RCC 7860 (cell line): ENCODE results near the gene FADS1.

Experiments
- DNase-seq: peaks from one replicate; pipeline ENCODE4 v3.0.0-alpha.2; 2015; ENCODE audit warnings: low spot score
- FAIRE-seq: peaks from 2 replicates; lab custom pipeline; 2012; peaks lifted over from hg19 to GRCh38; lab: Jason Lieb, UNC

The FADS1 gene

GRCh38 chr11:61827571-61828378 is 11.0 kb upstream of the FADS1 start, which contains the start of gene FADS2:
FADS2 (plus strand) TSS chr11:61828300; CDS start chr11:61828391, 91 bp downstream.
- FAIRE-seq: peak; percentile 79
- peak; percentile 90 for DNase-seq

DNA sequence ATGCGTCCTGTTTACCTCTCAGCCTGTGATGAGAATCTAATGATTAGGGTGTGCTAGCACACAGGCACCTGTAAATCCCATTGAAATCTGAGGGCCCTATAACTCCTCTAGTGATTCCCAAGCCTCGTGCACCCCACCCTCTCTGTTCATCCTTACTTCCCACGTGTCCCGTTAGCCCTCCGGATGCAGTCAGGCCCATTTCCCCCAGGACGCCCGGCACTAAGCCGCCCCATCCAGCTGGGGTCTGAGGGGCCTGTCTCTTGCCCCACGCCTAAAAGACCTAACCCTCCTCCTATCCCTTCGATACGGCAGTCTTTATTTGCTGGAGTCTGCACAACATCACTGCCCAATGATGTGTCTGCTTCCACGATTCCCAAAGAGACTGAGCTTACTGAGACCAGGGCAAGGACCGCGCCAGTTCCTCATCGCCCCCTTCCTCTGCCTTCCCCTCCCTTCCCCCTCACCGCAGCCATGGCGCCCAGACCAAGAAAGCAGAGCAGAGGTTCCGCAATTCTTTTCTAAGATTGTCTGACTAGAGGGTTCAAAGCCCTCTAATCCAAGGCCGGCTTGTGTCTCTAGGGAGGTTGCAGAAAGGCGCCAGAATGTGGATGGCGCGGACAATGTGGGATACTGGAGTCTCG is 10.2 kb upstream of the FADS1 start:
- no peak for FAIRE-seq
- DNase-seq: no peak

GRCh38 chr11:61820174-61820573 is 3.4 kb upstream of the FADS1 start:
- DNase-seq (peak; percentile 42), FAIRE-seq (no peak)

DNA sequence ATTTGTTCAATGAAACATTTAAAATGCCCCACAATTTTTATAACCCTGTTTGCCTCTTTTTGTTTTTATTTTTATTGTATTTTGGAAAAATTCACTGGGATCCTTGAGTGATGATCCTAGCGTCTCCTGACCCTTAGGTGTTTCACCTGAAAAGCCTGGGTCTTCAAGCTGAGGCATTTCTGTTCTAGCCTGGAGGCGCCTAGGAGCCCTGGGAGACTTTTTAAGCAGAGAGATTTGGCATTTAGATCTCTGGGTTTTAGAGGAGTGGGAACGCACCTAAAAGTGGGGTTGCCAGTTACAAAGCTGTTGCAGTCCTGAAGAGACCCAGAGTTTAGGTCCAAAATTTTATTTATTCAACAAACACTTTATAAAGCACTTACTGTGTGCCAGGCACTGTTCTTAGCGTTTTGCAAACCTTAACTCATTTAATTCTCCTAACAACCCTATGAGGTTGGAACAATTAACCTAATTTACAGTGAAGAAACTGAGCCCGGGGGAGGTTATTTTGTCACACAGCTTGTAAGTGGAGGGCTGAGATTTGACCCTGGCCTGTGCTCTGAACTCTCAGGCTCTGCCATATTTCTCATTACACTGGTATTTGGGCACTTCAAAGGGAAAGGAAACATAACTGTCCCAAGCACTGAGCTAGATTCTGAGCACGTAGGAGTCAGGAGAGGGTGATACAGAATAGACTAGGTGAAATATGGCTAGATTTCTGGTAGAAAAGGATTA is 834 bp upstream of the FADS1 start:
- FAIRE-seq: no peak
- no peak for DNase-seq

GRCh38 chr11:61815790-61816735 is 740 bp downstream of the FADS1 start:
- FAIRE-seq (no peak), DNase-seq (peak; percentile 73)

- DNase-seq (peak; percentile 92), FAIRE-seq (no peak)
Observed at GRCh38 chr11:61814958-61815789, 1.6 kb downstream of the FADS1 start.

GRCh38 chr11:61814247-61814957 is 2.4 kb downstream of the FADS1 start:
- DNase-seq (no peak), FAIRE-seq (no peak)

DNA sequence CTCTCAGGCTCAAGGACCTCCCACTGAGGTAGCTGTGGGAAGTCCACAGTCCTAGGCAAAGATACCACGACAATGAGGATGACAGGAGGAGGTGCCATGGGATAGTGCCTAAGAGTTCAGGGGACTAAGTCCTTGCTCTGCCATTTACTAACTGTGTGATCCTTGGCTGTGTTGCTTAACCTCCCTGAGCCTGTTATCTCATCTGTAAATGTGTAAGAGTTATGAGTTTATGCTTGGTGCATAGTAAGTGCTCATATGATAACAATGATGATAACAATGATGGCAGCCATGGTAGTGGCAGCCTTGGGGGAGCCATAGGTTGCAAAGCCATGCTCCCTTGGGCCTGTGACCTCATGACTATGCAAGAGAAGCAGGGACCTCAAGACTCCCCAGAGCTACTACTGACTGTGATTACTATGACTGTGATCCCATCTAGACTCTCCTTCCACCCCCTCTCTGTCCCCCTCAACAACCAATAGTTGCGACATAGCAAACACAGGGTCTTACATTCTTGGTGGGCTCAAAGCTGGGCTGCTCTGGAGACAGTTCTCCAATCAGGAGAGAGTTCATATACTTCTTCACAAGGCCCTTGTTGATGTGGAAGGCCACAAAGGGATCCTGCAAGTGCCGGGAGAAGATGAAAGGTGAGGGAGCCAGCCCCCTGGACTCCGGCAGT is 3.9 kb downstream of the FADS1 start:
- DNase-seq (no peak), FAIRE-seq (no peak)

DNA sequence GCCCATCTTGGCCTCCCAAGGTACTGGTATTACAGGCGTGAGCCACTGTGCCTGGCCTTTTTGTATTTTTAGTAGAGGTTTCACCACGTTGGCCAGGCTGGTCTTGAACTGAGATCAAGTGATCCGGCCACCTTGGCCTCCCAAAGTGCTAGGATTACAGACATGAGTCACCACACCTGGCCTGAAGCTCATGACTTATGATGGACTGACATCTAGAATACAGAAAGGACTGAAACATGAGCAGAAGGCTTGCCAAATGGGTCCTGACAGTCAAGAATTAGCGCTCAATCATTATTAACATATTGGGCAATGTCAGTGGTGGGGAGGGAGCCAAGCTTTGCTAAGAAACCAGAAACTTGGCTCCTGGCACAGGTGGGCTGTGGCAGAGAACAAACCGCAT is 5.0 kb downstream of the FADS1 start:
- FAIRE-seq: no peak
- DNase-seq: no peak

GRCh38 chr11:61810671-61811175 is 6.1 kb downstream of the FADS1 start:
- no peak for FAIRE-seq

DNA sequence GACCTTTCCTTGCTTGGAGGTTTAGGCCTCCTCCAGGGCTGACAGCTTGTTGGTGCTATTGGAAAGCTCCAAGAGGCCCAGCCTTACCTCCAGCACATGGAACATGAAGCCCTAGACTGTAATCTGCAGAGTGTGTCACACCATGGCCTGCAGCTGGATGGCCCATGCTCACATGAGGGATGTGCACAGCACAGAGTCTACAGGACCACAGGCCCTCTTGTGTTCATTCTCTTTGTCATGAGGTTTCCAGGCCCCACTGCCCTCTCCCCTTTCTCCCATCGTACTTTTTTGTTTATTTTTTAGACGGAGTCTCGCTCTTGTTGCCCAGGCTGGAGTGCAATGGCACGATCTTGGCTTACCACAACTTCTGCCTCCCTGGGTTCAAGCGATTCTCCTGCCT is 10.0 kb downstream of the FADS1 start:
- DNase-seq: no peak
- FAIRE-seq: no peak

More at GRCh38 chr11:61810671-61811175, 6.1 kb downstream of the FADS1 start:
- DNase-seq: no peak

DNA sequence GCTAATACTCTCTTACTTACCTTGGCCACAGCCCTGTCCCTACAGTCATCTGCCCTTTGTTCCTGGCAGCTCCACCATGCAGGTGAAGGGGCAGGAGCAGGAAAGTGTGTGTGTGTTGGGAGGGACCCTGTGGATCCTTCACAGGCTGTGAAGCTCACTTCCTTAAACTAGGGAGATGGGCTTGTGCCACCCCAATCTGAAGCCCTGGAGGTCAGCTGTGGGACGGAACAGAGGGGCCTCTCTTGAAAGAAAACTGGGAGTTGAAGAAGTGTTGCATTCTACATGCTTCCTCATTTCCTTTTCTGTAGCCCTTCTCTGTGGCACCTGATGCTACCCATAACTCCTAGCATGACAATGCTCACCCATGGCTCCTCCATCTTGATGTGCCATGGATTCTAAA is 11.7 kb downstream of the FADS1 start:
- no peak for DNase-seq
- FAIRE-seq: no peak

DNA sequence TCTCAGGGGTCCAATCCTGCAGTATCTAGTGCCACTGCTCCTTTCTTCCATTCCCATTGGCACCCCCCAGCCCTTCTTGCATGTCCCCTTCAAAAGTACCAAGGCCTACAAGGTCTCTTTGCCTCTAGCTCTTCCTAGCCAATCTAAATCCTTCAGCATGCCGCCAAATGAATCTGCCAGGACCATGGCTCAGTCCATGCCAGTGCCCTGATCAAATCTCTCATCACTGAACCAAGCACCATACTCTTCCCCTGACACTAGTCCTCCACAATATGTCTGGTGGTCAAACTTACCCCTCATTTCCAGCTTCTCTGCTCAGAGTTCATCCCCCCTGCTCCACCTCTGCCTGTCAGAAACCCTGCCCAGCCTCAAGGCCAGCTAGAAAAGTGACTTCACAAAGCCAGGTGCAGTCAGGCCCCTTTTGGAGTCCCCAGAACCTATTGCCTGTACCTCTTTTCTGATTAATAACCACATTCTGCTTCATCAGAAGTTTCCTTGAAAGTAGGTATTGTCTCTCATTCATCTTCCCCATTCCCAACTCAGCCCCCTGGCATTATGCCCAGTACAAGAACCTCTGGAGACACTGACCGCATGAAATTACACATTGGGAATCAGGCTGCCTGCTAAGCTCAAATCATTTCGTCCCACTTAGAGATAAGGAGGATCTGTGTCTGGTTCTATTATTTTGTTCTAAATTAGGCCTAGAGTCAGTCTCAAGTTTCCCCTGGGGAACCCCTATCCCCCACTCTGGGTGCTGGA is 12.7 kb downstream of the FADS1 start:
- DNase-seq (no peak), FAIRE-seq (no peak)

DNA sequence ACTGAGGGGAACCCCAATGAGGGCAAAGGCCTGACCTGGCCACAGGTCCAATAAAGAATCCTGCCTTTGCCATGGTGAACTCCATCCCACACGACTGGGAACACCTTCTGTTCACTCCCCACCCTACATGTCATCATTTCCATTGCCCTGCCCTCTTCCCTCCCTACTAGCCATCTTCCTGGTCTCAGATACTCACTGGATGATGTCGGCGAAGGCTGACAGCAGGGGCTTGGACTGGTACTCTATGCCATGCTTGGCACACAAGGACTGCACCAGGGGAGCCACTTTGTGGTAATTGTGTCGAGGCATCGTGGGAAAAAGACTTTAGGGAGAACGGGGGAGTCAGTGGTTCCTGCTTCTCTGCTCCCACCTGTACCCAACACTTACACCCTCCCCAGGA is 14.2 kb downstream of the FADS1 start:
- FAIRE-seq (no peak), DNase-seq (no peak)

DNA sequence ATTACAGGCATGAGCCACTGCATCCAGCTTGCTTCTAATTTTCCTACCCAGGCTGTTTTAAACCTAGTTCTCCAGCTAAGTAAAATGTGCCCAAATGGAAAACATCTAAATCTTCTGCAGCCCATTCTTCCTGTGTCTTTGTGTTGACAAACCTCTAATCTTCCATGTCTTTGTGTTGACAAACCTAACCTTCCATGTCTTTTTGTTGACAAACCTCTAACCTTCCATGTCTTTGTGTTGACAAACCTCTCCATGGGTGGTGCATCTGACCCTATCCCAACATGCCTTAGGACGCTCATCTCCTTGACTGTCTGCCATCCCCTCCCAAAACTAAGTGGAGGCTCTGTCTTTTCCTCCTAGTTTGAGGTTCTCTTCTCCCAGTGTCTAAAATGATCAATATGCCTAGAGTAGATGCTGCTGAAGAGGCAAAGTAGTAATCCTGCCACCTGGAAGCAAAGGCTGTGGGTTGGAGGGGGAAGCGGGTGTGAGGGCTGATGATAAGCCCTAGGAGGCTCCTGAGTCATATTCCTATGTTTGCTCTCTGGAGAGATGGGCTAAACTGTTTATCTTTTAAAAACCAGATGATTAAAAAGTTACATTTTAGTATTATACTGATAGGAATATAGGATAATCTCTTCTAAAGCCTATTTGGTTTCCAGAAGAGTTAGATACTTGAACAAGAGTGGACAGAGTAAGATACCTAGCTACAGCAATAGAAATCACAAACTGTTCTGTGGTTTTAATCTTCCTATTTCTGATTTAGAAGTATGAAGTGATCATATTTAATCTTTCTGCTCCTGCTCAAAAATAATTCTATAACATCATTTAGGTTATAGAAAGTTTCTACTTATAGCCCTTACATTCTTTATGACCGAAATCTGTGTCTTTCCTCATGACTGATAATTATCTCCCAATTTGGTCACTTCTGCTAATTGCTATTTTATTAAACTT is 16.2 kb downstream of the FADS1 start:
- FAIRE-seq (no peak), DNase-seq (no peak)

GRCh38 chr11:61799665-61800284 is 17.0 kb downstream of the FADS1 start:
- DNase-seq: no peak
- FAIRE-seq: no peak
